Endothelial cell (in vitro differentiated cells): ENCODE measurements around the gene HEXB. TPM values are rescaled to one million over a fixed set of nuclear protein-coding genes. Genes with fewer than 3 reads are reported as not detected.

Source experiments
- DNase-seq: peaks from one replicate; pipeline ENCODE4 v3.0.0; 2021; ENCODE audit warnings: low spot score
- H3K27ac Mint-ChIP-seq: one replicate; pipeline ENCODE4 v1.8.0; 2021; ENCODE audit warnings: mixed read lengths, inconsistent platforms; ENCODE audit not compliant: unreplicated experiment
- H3K27me3 Mint-ChIP-seq: one replicate; pipeline ENCODE4 v1.8.0; 2021; ENCODE audit warnings: mild to moderate bottlenecking, moderate library complexity, mixed read lengths, inconsistent platforms; ENCODE audit not compliant: unreplicated experiment
- H3K36me3 Mint-ChIP-seq: one replicate; pipeline ENCODE4 v1.8.0; 2021; ENCODE audit warnings: mild to moderate bottlenecking, low read depth, mixed read lengths, inconsistent platforms; ENCODE audit not compliant: unreplicated experiment
- H3K4me1 Mint-ChIP-seq: one replicate; pipeline ENCODE4 v1.8.0; 2021; ENCODE audit warnings: mild to moderate bottlenecking, mixed read lengths, inconsistent platforms; ENCODE audit not compliant: unreplicated experiment
- H3K4me3 Mint-ChIP-seq: one replicate; pipeline ENCODE4 v1.8.0; 2021; ENCODE audit warnings: mild to moderate bottlenecking, mixed read lengths, inconsistent platforms; ENCODE audit not compliant: unreplicated experiment
- H3K9me3 Mint-ChIP-seq: one replicate; pipeline ENCODE4 v1.8.0; 2021; ENCODE audit warnings: mixed read lengths, inconsistent platforms; ENCODE audit not compliant: unreplicated experiment
- CTCF ChIP-seq: fragments of 200-600 bp; sonication (generic); IDR thresholded peaks from one replicate; pipeline ENCODE4 v1.5.0; 2021; ENCODE audit warnings: antibody characterized with exemption; ENCODE audit not compliant: unreplicated experiment
- total RNA-seq: library from RNA; stranded (reverse); fragmentation: NEBNext Ultra II Directional; extraction: Animal tissue kit (Norgen Biotek cat#: 25700); gene quantifications from one replicate; pipeline ENCODE4 v1.2.1, GENCODE V29; 2021; ENCODE audit not compliant: unreplicated experiment

Gene HEXB
- total RNA-seq, 1 donor from 2014 or later, result 79.4 TPM

- Mint-ChIP-seq H3K27me3 (no peaks in the 10 kb centered on the region), H3K4me1 (peaks cover 19% of the 10 kb centered on the region), H3K36me3 (peaks cover 8% of the 10 kb centered on the region), H3K27ac (no peak overlapping the region), H3K4me3 (no peak overlapping the region), H3K9me3 (no peaks in the 10 kb centered on the region)
- no peak for TF ChIP-seq CTCF
- DNase-seq, result no peak
Measured at GRCh38 chr5:74762599-74762998, 77.6 kb downstream of the HEXB start.

- no peaks in the 10 kb centered on the region for H3K27me3 Mint-ChIP-seq
Measured at GRCh38 chr5:74763504-74763903, 78.5 kb downstream of the HEXB start.

GRCh38 chr5:74765201-74765600 is 80.2 kb downstream of the HEXB start:
- Mint-ChIP-seq H3K27ac (peak overlapping the region; percentile 97), H3K9me3 (no peaks in the 10 kb centered on the region), H3K27me3 (no peaks in the 10 kb centered on the region), H3K4me1 (peaks cover 25% of the 10 kb centered on the region), H3K36me3 (peaks cover 6% of the 10 kb centered on the region), H3K4me3 (peak overlapping the region; percentile 80)
- no peak for TF ChIP-seq CTCF
- DNase-seq, result no peak

More at GRCh38 chr5:74763504-74763903, 78.5 kb downstream of the HEXB start:
- H3K36me3 Mint-ChIP-seq, result peaks cover 5% of the 10 kb centered on the region
- DNase-seq, result no peak
- no peak for TF ChIP-seq CTCF
- no peak overlapping the region for H3K27ac Mint-ChIP-seq
- H3K4me3 Mint-ChIP-seq, result no peak overlapping the region
- H3K9me3 Mint-ChIP-seq, result no peaks in the 10 kb centered on the region
- peaks cover 25% of the 10 kb centered on the region for H3K4me1 Mint-ChIP-seq

GRCh38 chr5:74765929-74766328 is 80.9 kb downstream of the HEXB start:
- TF ChIP-seq CTCF, result no peak

GRCh38 chr5:74766418-74766848 is 81.4 kb downstream of the HEXB start:
- Mint-ChIP-seq H3K27ac (peak overlapping the region; percentile 97), H3K36me3 (peaks cover 12% of the 10 kb centered on the region), H3K4me3 (peak overlapping the region; percentile 100), H3K27me3 (no peaks in the 10 kb centered on the region), H3K4me1 (peaks cover 25% of the 10 kb centered on the region), H3K9me3 (no peaks in the 10 kb centered on the region)
- DNase-seq, result no peak
- peak; percentile 69 for TF ChIP-seq CTCF

More at GRCh38 chr5:74765929-74766328, 80.9 kb downstream of the HEXB start:
- no peak for DNase-seq
- peak overlapping the region; percentile 100 for H3K4me3 Mint-ChIP-seq
- H3K27me3 Mint-ChIP-seq, result no peaks in the 10 kb centered on the region
- peaks cover 12% of the 10 kb centered on the region for H3K36me3 Mint-ChIP-seq
- peaks cover 25% of the 10 kb centered on the region for H3K4me1 Mint-ChIP-seq
- no peaks in the 10 kb centered on the region for H3K9me3 Mint-ChIP-seq
- peak overlapping the region; percentile 97 for H3K27ac Mint-ChIP-seq
